Pancreas (tissue), 10 donors: ENCODE results near the gene MIB1. TPM values are rescaled to one million over a fixed set of nuclear protein-coding genes. Genes with fewer than 3 reads are reported as not detected.

Source experiments
- ATAC-seq, 4 donors: fragments of 200-7000 bp; cut with Tn5 transposase; one replicate each; pipeline versions ENCODE4 v1.8.0 to v1.9.1; 2020; ENCODE audit warnings: mild to moderate bottlenecking in 4 of 4, moderate library complexity in 4 of 4
- DNase-seq, 6 donors: peaks; one replicate each; pipeline ENCODE4 v3.0.0-alpha.2; 2020
- FAIRE-seq: peaks from 2 replicates; lab custom pipeline; 2012; peaks lifted over from hg19 to GRCh38; lab: Jason Lieb, UNC
- H3K27ac ChIP-seq, 4 donors: fragments of 200-600 bp; sonication (generic); 1 replicate in 3 of 4; 2 replicates in 1 of 4; pipeline versions ENCODE4 v1.5.0 to v1.8.0; 2020
- H3K27me3 ChIP-seq, 4 donors: fragments of 200-600 bp; one replicate each; pipeline ENCODE4 v1.8.0; 2021
- H3K36me3 ChIP-seq, 3 donors: fragments of 200-600 bp; sonication (generic) in 1 of 3; one replicate each; pipeline versions ENCODE4 v1.5.0 to v1.8.0; 2020 to 2021
- H3K4me1 ChIP-seq, 3 donors: fragments of 200-600 bp; one replicate each; pipeline ENCODE4 v1.8.0; 2021
- H3K4me3 ChIP-seq, 4 donors: fragments of 200-600 bp; sonication (generic) in 2 of 4; one replicate each; pipeline versions ENCODE4 v1.5.0 to v1.8.0; 2020 to 2021
- H3K9me3 ChIP-seq, 4 donors: fragments of 200-600 bp; one replicate each; pipeline ENCODE4 v1.8.0; 2021
- CTCF ChIP-seq, 4 donors: fragments of 200-600 bp; sonication (generic) in 3 of 4; IDR thresholded peaks; one replicate each; pipeline versions ENCODE4 v1.5.0 to v1.8.0; 2021; ENCODE audit warnings: antibody characterized with exemption in 4 of 4
- WGBS, 2 donors: extraction: QIAGEN DNeasy Blood & Tissue Kit; methylation state at CpG; one replicate each; pipeline ENCODE4 v1.1.7; 2013; 5-methylcytosine and 5-hydroxymethylcytosine counted together
- intact Hi-C, 3 donors: fragments of 100-400 bp; cut with DNase I; formaldehyde crosslinking; loops; one replicate each; pipeline versions ENCODE4 v1.11.1 to v1.14.2; 2022
- polyA plus RNA-seq, 2 donors: library from polyadenylated mRNA; stranded (reverse); fragments of 200-250 nt; gene quantifications; one replicate each; pipeline ENCODE4 v1.2.3, GENCODE V29; 2013
- total RNA-seq, 6 donors: library from RNA; stranded (reverse); fragmentation: NEBNext Ultra II Directional in 4 of 6; extraction: Animal tissue kit (Norgen Biotek cat#: 25700) in 4 of 6; gene quantifications; one replicate each; pipeline versions ENCODE4 v1.2.1 to v1.2.4, GENCODE V29; 2021 to 2023
- donor health status: healthy with polysubstance abuse.
- donor health status: DM: no; HTN: no; CAD: no; lungs with moderate emphysema.
- donor health status: DM: no; HTN: no; CAD: no.
- donor health status: control.
- donor health status: control.
- donor health status: Bipolar disorder and iron deficiency.
- donor health status: DM: yes; HTN: yes; CAD: no.
- donor health status: DM: no; HTN: no; CAD: no.
- donor health status: DM: no; HTN: no; CAD: no.
- donor health status: DM: yes; HTN: yes; CAD: no.

The MIB1 gene
- total and polyA plus RNA-seq, 8 donors, result 2.9 to 23.9 (median 17.9) TPM

GRCh38 chr18:21739604-21740537, 721 bp upstream of the MIB1 start:
- intact Hi-C loops, result no loop called here
- H3K27me3 ChIP-seq, result no peaks in the 10 kb centered on the region
- FAIRE-seq, result no peak
- ATAC-seq, result peak; percentile 1 to 6 (median 2)
- H3K4me1 ChIP-seq, result peaks cover 0 to 6% (median 5%) of the 10 kb centered on the region in 3 donors
- peak overlapping the region in 3 of 4 donors; percentile 97 to 99 (median 98) for H3K27ac ChIP-seq
- H3K36me3 ChIP-seq, result no peaks in the 10 kb centered on the region
- no peak for TF ChIP-seq CTCF (IDR thresholded peaks at IDR 0.05)
- WGBS, 2 donors, result 35 to 42% methylated on average over 21 of the region's 21 CpGs
- peak overlapping the region in 2 of 4 donors; percentile 92 to 97 for H3K4me3 ChIP-seq
- no peaks in the 10 kb centered on the region for H3K9me3 ChIP-seq
- DNase-seq, result peak in 2 of 6 donors; percentile 25 to 38

GRCh38 chr18:21741312-21741561, 645 bp downstream of the MIB1 start:
- no peaks in the 10 kb centered on the region for H3K27me3 ChIP-seq
- ATAC-seq, result no peak
- H3K9me3 ChIP-seq, result no peaks in the 10 kb centered on the region
- 0 to 1% methylated on average over 15 to 41 of the region's 41 CpGs for WGBS, 2 donors
- H3K27ac ChIP-seq, result peak overlapping the region; percentile 95 to 99 (median 98)
- H3K4me1 ChIP-seq, result peaks cover 0 to 6% (median 5%) of the 10 kb centered on the region in 3 donors
- FAIRE-seq, result no peak
- H3K36me3 ChIP-seq, result no peaks in the 10 kb centered on the region
- TF ChIP-seq CTCF (IDR thresholded peaks at IDR 0.05), result no peak
- DNase-seq, result peak in 1 of 6 donors; percentile 84
- intact Hi-C loops, result no loop called here
- H3K4me3 ChIP-seq, result peak overlapping the region; percentile 59 to 97 (median 92)

GRCh38 chr18:21741562-21742314, 1.1 kb downstream of the MIB1 start:
- peak overlapping the region; percentile 59 to 97 (median 92) for H3K4me3 ChIP-seq
- no peaks in the 10 kb centered on the region for H3K27me3 ChIP-seq
- no peaks in the 10 kb centered on the region for H3K9me3 ChIP-seq
- intact Hi-C loops, result no loop called here
- H3K27ac ChIP-seq, result peak overlapping the region in 3 of 4 donors; percentile 97 to 99 (median 98)
- WGBS, 2 donors, result 1% methylated on average over 44 to 49 of the region's 49 CpGs
- DNase-seq, result peak in 5 of 6 donors; percentile 5 to 85 (median 43)
- FAIRE-seq, result no peak
- no peaks in the 10 kb centered on the region for H3K36me3 ChIP-seq
- H3K4me1 ChIP-seq, result peaks cover 0 to 6% (median 5%) of the 10 kb centered on the region in 3 donors
- no peak for TF ChIP-seq CTCF (IDR thresholded peaks at IDR 0.05)
- ATAC-seq, result peak in 1 of 4 donors; percentile 11

- WGBS, 2 donors, result 62 to 71% methylated on average over 5 of the region's 5 CpGs
- DNase-seq, result no peak
- TF ChIP-seq CTCF (IDR thresholded peaks at IDR 0.05), result no peak
- Histone ChIP-seq H3K4me3 (peak overlapping the region in 2 of 4 donors; percentile 92 to 97), H3K4me1 (peaks cover 3 to 11% (median 6%) of the 10 kb centered on the region in 3 donors), H3K27me3 (no peaks in the 10 kb centered on the region), H3K27ac (no peak overlapping the region), H3K36me3 (no peaks in the 10 kb centered on the region), H3K9me3 (no peaks in the 10 kb centered on the region)
- no peak for ATAC-seq
- FAIRE-seq, result no peak
- intact Hi-C loops, result no loop called here
Measured at GRCh38 chr18:21742315-21742687, 1.7 kb downstream of the MIB1 start.
